Osteoblast (primary cell): ENCODE results near the gene RNF186. TPM values are rescaled to one million over a fixed set of nuclear protein-coding genes. Genes with fewer than 3 reads are reported as not detected.
"Not testable (repeated sequence)": the region's sequence is repeated elsewhere in the genome, so short reads cannot be mapped to it uniquely, and the experiment has no call there.

ENCODE experiments used
- DNase-seq: peaks from one replicate; pipeline ENCODE4 v3.0.0; 2011; ENCODE audit warnings: low spot score, mixed read lengths; ENCODE audit not compliant: insufficient read length; ENCODE audit errors: missing footprints
- H2AFZ ChIP-seq: 2 replicates; pipeline ENCODE4 v1.6.0; 2011; ENCODE audit warnings: mild to moderate bottlenecking, low read length
- H3K27ac ChIP-seq: 2 replicates; pipeline ENCODE4 v1.5.1; 2011; ENCODE audit warnings: mild to moderate bottlenecking, low read depth, low read length, moderate library complexity
- H3K27me3 ChIP-seq: 2 replicates; pipeline ENCODE4 v1.6.0; 2012; ENCODE audit warnings: mild to moderate bottlenecking, control low read depth, inconsistent platforms, low read length, moderate library complexity; ENCODE audit not compliant: insufficient read depth
- H3K36me3 ChIP-seq: 2 replicates; pipeline ENCODE4 v1.5.1; 2011; ENCODE audit warnings: mild to moderate bottlenecking, low read length, control low read depth, moderate library complexity; ENCODE audit not compliant: insufficient read depth
- H3K4me1 ChIP-seq: 2 replicates; pipeline ENCODE4 v1.5.1; 2011; ENCODE audit warnings: mild to moderate bottlenecking, low read length, control low read depth, moderate library complexity; ENCODE audit not compliant: insufficient read depth
- H3K4me2 ChIP-seq: 2 replicates; pipeline ENCODE4 v1.6.0; 2011; ENCODE audit warnings: mild to moderate bottlenecking, low read length; ENCODE audit not compliant: insufficient read depth
- H3K4me3 ChIP-seq: fragments of 200-600 bp; sonication (generic); 3 replicates; pipeline ENCODE4 v1.5.1; 2012; ENCODE audit warnings: mild to moderate bottlenecking, low read length, inconsistent platforms; ENCODE audit not compliant: insufficient read depth
- H3K79me2 ChIP-seq: 2 replicates; pipeline ENCODE4 v1.6.0; 2012; ENCODE audit warnings: mild to moderate bottlenecking, low read length, control low read depth, inconsistent platforms; ENCODE audit not compliant: insufficient read depth
- H3K9me3 ChIP-seq: 2 replicates; pipeline ENCODE4 v1.5.1; 2011; ENCODE audit warnings: low read depth, low read length, control low read depth
- H4K20me1 ChIP-seq: 2 replicates; pipeline ENCODE4 v1.6.0; 2012; ENCODE audit warnings: mild to moderate bottlenecking, low read length, control low read depth; ENCODE audit not compliant: insufficient read depth
- total RNA-seq: library from RNA; depleted of rRNA; stranded (reverse); fragments of >200 nt; gene quantifications from 2 replicates; pipeline ENCODE4 v1.2.3, GENCODE V29; 2012
- TF ChIP-seq, protein P1 (sequence below): IDR thresholded peaks from 2 replicates; pipeline ENCODE4 v1.5.1; 2011; ENCODE audit warnings: mild to moderate bottlenecking, low read depth, low read length, moderate library complexity; ENCODE audit errors: extremely low read depth

RNF186 gene
- total RNA-seq, 1 donor: not detected

- no peaks in the 10 kb centered on the region for H3K79me2 ChIP-seq
- H3K27ac ChIP-seq: no peak overlapping the region
- no peak overlapping the region for H2AFZ ChIP-seq
- TF ChIP-seq, protein P1, sequence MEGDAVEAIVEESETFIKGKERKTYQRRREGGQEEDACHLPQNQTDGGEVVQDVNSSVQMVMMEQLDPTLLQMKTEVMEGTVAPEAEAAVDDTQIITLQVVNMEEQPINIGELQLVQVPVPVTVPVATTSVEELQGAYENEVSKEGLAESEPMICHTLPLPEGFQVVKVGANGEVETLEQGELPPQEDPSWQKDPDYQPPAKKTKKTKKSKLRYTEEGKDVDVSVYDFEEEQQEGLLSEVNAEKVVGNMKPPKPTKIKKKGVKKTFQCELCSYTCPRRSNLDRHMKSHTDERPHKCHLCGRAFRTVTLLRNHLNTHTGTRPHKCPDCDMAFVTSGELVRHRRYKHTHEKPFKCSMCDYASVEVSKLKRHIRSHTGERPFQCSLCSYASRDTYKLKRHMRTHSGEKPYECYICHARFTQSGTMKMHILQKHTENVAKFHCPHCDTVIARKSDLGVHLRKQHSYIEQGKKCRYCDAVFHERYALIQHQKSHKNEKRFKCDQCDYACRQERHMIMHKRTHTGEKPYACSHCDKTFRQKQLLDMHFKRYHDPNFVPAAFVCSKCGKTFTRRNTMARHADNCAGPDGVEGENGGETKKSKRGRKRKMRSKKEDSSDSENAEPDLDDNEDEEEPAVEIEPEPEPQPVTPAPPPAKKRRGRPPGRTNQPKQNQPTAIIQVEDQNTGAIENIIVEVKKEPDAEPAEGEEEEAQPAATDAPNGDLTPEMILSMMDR: no peak
- DNase-seq: no peak
- no peak overlapping the region for H3K4me2 ChIP-seq
- no peaks in the 10 kb centered on the region for H3K36me3 ChIP-seq
- H3K4me3 ChIP-seq: no peak overlapping the region
- peaks cover 11% of the 10 kb centered on the region for H3K27me3 ChIP-seq
- H3K9me3 ChIP-seq: no peaks in the 10 kb centered on the region
- no peaks in the 10 kb centered on the region for H4K20me1 ChIP-seq
- no peaks in the 10 kb centered on the region for H3K4me1 ChIP-seq
These were observed 3.2 kb upstream of the RNF186 start for GRCh38 chr1:19818324-19818723.

- Histone ChIP-seq H3K79me2 (no peaks in the 10 kb centered on the region), H3K27ac (no peak overlapping the region), H3K4me1 (no peaks in the 10 kb centered on the region), H3K9me3 (no peaks in the 10 kb centered on the region), H3K4me2 (no peak overlapping the region), H3K36me3 (no peaks in the 10 kb centered on the region), H3K4me3 (no peak overlapping the region), H2AFZ (no peak overlapping the region), H4K20me1 (no peaks in the 10 kb centered on the region), H3K27me3 (peaks cover 7% of the 10 kb centered on the region)
- TF ChIP-seq, protein P1: no peak
- no peak for DNase-seq
These were observed 2.1 kb upstream of the RNF186 start for GRCh38 chr1:19817160-19817559.

- not testable (repeated sequence) for DNase-seq, H3K4me1 ChIP-seq, H3K27ac ChIP-seq, H3K4me2 ChIP-seq, H3K79me2 ChIP-seq, H4K20me1 ChIP-seq, H3K9me3 ChIP-seq, H3K36me3 ChIP-seq, H3K4me3 ChIP-seq, H2AFZ ChIP-seq, H3K27me3 ChIP-seq
These were observed 1.6 kb upstream of the RNF186 start for GRCh38 chr1:19816737-19817086.

GRCh38 chr1:19815801-19816736 lies 986 bp upstream of the RNF186 start:
- H3K27ac ChIP-seq: no peak overlapping the region
- H3K27me3 ChIP-seq: peaks cover 7% of the 10 kb centered on the region
- H3K4me2 ChIP-seq: no peak overlapping the region
- H3K9me3 ChIP-seq: no peaks in the 10 kb centered on the region
- no peaks in the 10 kb centered on the region for H3K4me1 ChIP-seq
- no peaks in the 10 kb centered on the region for H3K36me3 ChIP-seq
- no peaks in the 10 kb centered on the region for H3K79me2 ChIP-seq
- H2AFZ ChIP-seq: no peak overlapping the region
- TF ChIP-seq, protein P1: no peak
- H4K20me1 ChIP-seq: no peaks in the 10 kb centered on the region
- no peak overlapping the region for H3K4me3 ChIP-seq
- DNase-seq: no peak
